Measurements from ENCODE around the gene ZNF397.

Gene ZNF397

DNA sequence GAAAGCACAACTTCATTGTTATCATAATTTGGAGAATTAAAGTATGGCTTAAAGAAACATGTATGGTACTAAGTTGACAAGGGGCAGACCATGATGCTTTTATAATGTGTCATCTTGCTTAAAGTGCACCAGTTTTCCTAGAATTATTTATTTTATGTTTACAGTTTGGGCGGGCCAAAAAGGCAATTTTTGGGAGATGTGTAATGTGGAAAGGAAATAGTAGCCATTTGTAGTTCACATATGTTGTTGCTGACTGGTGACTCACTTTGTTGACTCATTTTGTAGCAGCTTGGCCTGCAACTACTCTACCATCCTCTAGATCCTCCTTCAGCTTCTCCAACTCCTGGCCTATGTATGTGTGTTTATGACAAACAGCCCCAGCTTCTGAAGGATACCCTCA, 41.5 kb downstream of the ZNF397 start:
- no peak overlapping the region for H3K27ac ChIP-seq
- TF ChIP-seq CTCF (conservative IDR thresholded peaks at IDR 0.05): no peak
- TF ChIP-seq ZFX (IDR thresholded peaks at IDR 0.05): no peak

GRCh38 chr18:35283923-35284794, 43.3 kb downstream of the ZNF397 start:
- no peak for TF ChIP-seq CTCF (conservative IDR thresholded peaks at IDR 0.05)
- no peak for TF ChIP-seq ZFX (IDR thresholded peaks at IDR 0.05)
- no peak overlapping the region for H3K27ac ChIP-seq

GRCh38 chr18:35284841-35285240, 44.0 kb downstream of the ZNF397 start:
- TF ChIP-seq ZFX (IDR thresholded peaks at IDR 0.05): no peak
- no peak for TF ChIP-seq CTCF (conservative IDR thresholded peaks at IDR 0.05)
- H3K27ac ChIP-seq: no peak overlapping the region

DNA sequence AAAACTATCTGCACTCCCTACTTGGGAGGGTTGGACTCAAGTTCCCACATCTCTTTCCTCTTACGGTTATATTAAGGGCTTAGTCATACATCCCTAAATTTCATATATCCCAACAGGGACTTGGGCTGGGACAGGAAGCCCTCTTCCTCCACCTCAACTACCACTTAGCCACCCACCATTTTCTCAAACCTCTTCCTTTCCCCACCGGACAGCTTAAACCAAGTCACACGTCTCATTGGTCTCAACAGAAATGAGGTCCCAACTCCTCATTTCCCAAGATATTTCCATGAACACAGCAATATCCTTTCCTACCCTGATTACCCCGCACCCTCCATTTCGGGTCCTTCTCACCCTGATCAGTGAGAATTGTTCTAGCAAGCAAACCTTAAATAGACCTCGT, 48.5 kb downstream of the ZNF397 start:
- peak overlapping the region; percentile 83 for H3K27ac ChIP-seq
- TF ChIP-seq ZFX (IDR thresholded peaks at IDR 0.05): no peak
- TF ChIP-seq CTCF (conservative IDR thresholded peaks at IDR 0.05): no peak

GRCh38 chr18:35289727-35290093, 48.9 kb downstream of the ZNF397 start:
- H3K27ac ChIP-seq: peak overlapping the region; percentile 83
- no peak for TF ChIP-seq CTCF (conservative IDR thresholded peaks at IDR 0.05)
- no peak for TF ChIP-seq ZFX (IDR thresholded peaks at IDR 0.05)

- peak within 1 kb of the TSS; percentile 83 for H3K27ac ChIP-seq
- TF ChIP-seq CTCF (conservative IDR thresholded peaks at IDR 0.05) (no peak), ZFX (IDR thresholded peaks at IDR 0.05) (peak; percentile 84)
These were observed 49.4 kb downstream of the ZNF397 start, which contains the start of gene ZSCAN30 for GRCh38 chr18:35290094-35290735. ZSCAN30 (minus strand) TSS chr18:35290229; CDS start chr18:35264352, 25,877 bp downstream.

DNA sequence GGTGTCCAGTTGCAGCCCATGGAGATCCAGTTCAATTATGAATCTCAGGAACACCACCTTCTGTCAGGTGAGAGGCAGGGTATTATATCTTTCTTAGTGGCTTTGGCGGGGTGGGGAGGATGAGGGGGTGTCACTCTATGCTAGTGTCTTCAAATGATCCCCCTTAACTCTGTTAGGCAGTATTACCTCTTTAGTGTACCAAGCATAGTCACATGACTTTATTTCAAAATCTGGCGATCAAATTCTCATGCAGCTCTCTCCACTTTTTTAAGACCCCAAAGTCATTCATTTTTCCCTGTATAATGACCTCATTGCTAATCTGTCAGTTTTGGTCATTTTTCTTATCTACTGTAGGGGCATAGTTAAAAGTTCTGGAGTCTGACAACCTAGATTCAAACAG, 50.3 kb downstream of the ZNF397 start:
- TF ChIP-seq ZFX (IDR thresholded peaks at IDR 0.05) (no peak), CTCF (conservative IDR thresholded peaks at IDR 0.05) (no peak)
- no peak overlapping the region for H3K27ac ChIP-seq

Data from C4-2B (cell line).